T47D (cell line): ENCODE measurements around the gene DAB2IP.
"Not testable (repeated sequence)": the region's sequence is repeated elsewhere in the genome, so short reads cannot be mapped to it uniquely, and the experiment has no call there.

Experiments used
- DNase-seq, 2 experiments: peaks; one replicate each; pipeline versions ENCODE4 v3.0.0 to v3.0.0-alpha.2; 2011 to 2012; ENCODE audit warnings: low read depth in 1 of 2, low spot score in 1 of 2
- JUND ChIP-seq: IDR thresholded peaks from 2 replicates; pipeline ENCODE4 v1.6.1; 2012; ENCODE audit warnings: low read depth
- in situ Hi-C: cut with HindIII; loops from 2 replicates; pipeline ENCODE4 v1.10.0; 2016; ENCODE audit warnings: low sequenced_read_pairs, low pct_unique_long_range_greater_than_20kb

Gene DAB2IP

GRCh38 chr9:121618504-121618903, 32.9 kb upstream of the DAB2IP start:
- DNase-seq, result no peak
- in situ Hi-C loops, result no loop called here

DNA sequence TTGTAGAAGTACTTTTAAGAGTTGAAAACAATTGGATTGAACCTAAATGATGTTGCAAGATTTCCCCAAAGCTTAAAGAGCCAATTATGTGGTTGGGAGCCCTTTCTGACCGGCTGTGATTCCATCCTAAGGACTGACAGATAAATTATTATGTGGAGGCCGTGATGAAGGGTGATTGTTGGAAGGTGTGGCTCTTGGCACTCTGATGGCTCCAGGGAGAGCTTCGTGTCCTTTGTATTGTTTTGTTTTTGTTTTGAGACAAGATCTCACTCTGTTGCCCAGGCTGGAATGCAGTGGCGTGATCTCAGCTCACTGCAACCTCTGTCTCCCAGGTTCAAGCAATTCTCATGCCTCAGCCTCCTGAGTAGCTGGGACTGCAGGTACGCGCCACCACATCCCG, 32.5 kb upstream of the DAB2IP start:
- DNase-seq, in situ Hi-C loops: not testable (repeated sequence)

More at GRCh38 chr9:121618504-121618903, 32.9 kb upstream of the DAB2IP start:
- no peak for TF ChIP-seq JUND

- TF ChIP-seq JUND, result no peak
- DNase-seq, result no peak
- in situ Hi-C loops, result no loop called here
Observed at GRCh38 chr9:121619545-121620324, 31.7 kb upstream of the DAB2IP start.

- in situ Hi-C loops, result no loop called here
- TF ChIP-seq JUND, result no peak
- no peak for DNase-seq
Observed at GRCh38 chr9:121620325-121620673, 31.1 kb upstream of the DAB2IP start.

- in situ Hi-C loops, result no loop called here
- TF ChIP-seq JUND, result no peak
- DNase-seq, result peak in 1 of 2 experiments; percentile 45
Observed at GRCh38 chr9:121620777-121621449, 30.5 kb upstream of the DAB2IP start.

- DNase-seq, result no peak
- in situ Hi-C loops, result no loop called here
- no peak for TF ChIP-seq JUND
Observed at GRCh38 chr9:121622387-121623203, 28.8 kb upstream of the DAB2IP start.

DNA sequence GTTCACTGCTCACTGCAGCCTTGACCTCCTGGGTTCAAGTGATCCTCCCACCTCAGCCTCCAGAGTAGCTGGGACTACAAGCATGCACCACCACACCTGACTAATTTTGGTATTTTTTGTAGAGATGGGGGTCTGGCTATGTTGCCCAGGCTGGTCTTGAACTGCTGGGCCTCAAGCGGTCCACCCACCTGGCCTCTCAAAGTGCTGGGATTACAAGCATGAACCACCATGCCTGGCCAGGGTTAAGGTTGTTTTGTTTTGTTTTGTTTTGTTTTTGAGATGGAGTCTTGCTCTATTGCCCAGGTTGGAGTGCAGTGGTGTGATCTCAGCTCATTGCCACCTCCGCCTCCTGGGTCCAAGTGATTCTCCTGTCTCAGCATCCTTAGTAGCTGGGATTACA, 28.0 kb upstream of the DAB2IP start:
- DNase-seq, in situ Hi-C loops: not testable (repeated sequence)

GRCh38 chr9:121625590-121625989, 25.8 kb upstream of the DAB2IP start:
- in situ Hi-C loops, result no loop called here
- no peak for DNase-seq
- no peak for TF ChIP-seq JUND

GRCh38 chr9:121626012-121626411, 25.4 kb upstream of the DAB2IP start:
- DNase-seq, result no peak
- TF ChIP-seq JUND, result no peak
- in situ Hi-C loops, result no loop called here

GRCh38 chr9:121627427-121627826, 24.0 kb upstream of the DAB2IP start:
- DNase-seq, result no peak
- no peak for TF ChIP-seq JUND
- in situ Hi-C loops, result no loop called here

DNA sequence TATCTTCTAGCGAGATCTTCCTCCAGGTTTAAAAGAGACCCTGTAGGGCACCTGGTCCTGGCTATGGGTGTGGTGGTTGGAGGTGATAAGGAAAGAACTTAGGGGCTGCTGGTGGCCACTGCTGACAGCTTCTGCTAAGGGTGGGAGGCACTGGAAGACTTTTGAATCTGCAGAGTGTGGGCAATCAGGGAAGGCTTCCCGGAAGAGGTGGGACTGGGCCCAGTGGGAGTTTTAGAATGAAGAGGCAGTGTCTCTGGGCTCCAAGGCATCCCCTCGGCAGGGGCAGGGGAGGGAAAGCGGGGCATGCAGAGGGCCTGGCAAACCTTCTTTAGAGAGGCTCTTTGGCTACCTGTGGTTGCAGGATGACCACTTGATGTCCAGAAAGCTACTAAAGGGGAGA, 23.0 kb upstream of the DAB2IP start:
- DNase-seq, result no peak
- in situ Hi-C loops, result no loop called here

GRCh38 chr9:121631115-121631514, 20.3 kb upstream of the DAB2IP start:
- TF ChIP-seq JUND, result no peak
- in situ Hi-C loops, result no loop called here
- DNase-seq, result no peak

More for the DNA sequence above, 23.0 kb upstream of the DAB2IP start:
- no peak for TF ChIP-seq JUND

DNA sequence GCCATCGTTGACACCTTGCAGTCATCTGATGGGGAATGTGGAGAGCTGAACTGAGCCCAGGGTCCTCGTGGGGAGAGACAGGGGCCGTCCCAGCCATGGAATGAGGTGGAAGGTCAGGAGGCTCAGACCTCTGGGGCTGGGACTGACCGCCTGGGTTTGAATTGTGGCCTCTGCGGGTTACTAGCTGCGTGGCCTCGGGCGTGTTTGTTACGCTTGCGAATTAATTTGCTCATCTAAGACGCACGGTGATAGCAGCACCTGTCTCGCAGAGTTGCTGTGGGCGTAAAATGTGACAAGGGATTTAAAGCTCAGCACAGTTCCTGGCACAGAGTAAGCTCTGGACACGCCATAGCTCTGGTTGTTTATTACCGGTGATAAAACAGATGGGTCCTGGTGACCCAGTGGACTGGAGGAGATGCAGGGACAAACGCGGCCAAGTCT, 19.4 kb upstream of the DAB2IP start:
- TF ChIP-seq JUND, result no peak
- in situ Hi-C loops, result no loop called here
- no peak for DNase-seq
